Calu3 (cell line): ENCODE data around the gene CENPK. TPM values are rescaled to one million over a fixed set of nuclear protein-coding genes. Genes with fewer than 3 reads are reported as not detected.

Experiments
- BruUV-seq: library from RNA; stranded (reverse); fragments of 400-500 nt; replicated peaks from 2 replicates; lab custom pipeline; 2021; lab: Mats Ljungman, UMichigan
- CTCF ChIA-PET: fragments of 300-600 bp; sonication (Branson Sonifier 250); formaldehyde crosslinking; loops from one replicate; lab custom pipeline; 2022; ENCODE audit warnings: antibody characterized with exemption; lab: Charles Lee
- DNase-seq: peaks from one replicate; pipeline ENCODE4 v3.0.0; 2022
- H3K27ac Mint-ChIP-seq: one replicate; pipeline ENCODE4 v1.8.0; 2022; ENCODE audit warnings: mixed read lengths; ENCODE audit not compliant: unreplicated experiment
- H3K27me3 Mint-ChIP-seq: one replicate; pipeline ENCODE4 v1.8.0; 2022; ENCODE audit warnings: mixed read lengths; ENCODE audit not compliant: unreplicated experiment
- H3K36me3 Mint-ChIP-seq: one replicate; pipeline ENCODE4 v1.8.0; 2022; ENCODE audit warnings: mild to moderate bottlenecking, moderate library complexity, mixed read lengths; ENCODE audit not compliant: insufficient read depth, unreplicated experiment
- H3K4me1 Mint-ChIP-seq: one replicate; pipeline ENCODE4 v1.8.0; 2022; ENCODE audit warnings: mild to moderate bottlenecking, low read depth, mixed read lengths; ENCODE audit not compliant: unreplicated experiment
- H3K4me3 Mint-ChIP-seq: one replicate; pipeline ENCODE4 v1.8.0; 2022; ENCODE audit warnings: mild to moderate bottlenecking, low read depth, moderate library complexity, mixed read lengths; ENCODE audit not compliant: unreplicated experiment
- H3K9me3 Mint-ChIP-seq: one replicate; pipeline ENCODE4 v1.8.0; 2022; ENCODE audit warnings: low read depth, mixed read lengths; ENCODE audit not compliant: unreplicated experiment
- CTCF ChIP-seq: fragments of 200-600 bp; IDR thresholded peaks from one replicate; pipeline ENCODE4 v1.8.0; 2022; ENCODE audit warnings: antibody characterized with exemption; ENCODE audit not compliant: unreplicated experiment
- intact Hi-C: fragments of 100-400 bp; cut with micrococcal nuclease; formaldehyde crosslinking; loops from one replicate; pipeline ENCODE4 v1.10.0; 2022; ENCODE audit not compliant: unreplicated experiment
- total RNA-seq: library from RNA; stranded (reverse); gene quantifications from 2 replicates; pipeline ENCODE4 v1.2.3, GENCODE V29; 2022

Gene CENPK
- total RNA-seq, 1 experiment from 2014 or later, result 42.7 TPM

DNA sequence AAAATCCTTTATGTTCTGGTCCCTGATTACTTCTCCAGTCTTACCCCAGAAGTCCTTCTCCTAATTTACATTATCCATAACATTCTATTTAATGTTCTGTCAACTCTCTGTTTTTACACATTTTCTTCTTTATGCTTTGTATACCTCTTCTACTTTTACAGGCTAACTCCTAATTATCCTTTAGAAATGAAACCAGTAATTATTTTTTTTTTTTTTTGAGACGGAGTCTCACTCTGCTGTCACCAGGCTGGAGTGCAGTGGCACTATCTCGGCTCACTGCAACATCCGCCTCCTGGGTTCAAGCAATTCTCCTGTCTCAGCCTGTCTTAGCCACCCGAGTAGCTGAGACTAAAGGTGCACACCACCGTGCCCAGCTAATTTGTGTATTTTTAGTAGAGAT is 9.0 kb downstream of the CENPK start:
- H3K27me3 Mint-ChIP-seq, result no peaks in the 10 kb centered on the region
- CTCF ChIA-PET, result no interaction called here

GRCh38 chr5:65548281-65548680 is 14.7 kb downstream of the CENPK start:
- no peak for TF ChIP-seq CTCF
- H3K27ac Mint-ChIP-seq, result no peak overlapping the region
- no TSS peak for BruUV-seq
- H3K27me3 Mint-ChIP-seq, result no peaks in the 10 kb centered on the region
- peaks cover 4% of the 10 kb centered on the region for H3K36me3 Mint-ChIP-seq
- H3K4me1 Mint-ChIP-seq, result no peaks in the 10 kb centered on the region
- no peaks in the 10 kb centered on the region for H3K9me3 Mint-ChIP-seq
- no peak for DNase-seq
- CTCF ChIA-PET, result no interaction called here
- H3K4me3 Mint-ChIP-seq, result no peak overlapping the region
- intact Hi-C loops, result no loop called here

More for the DNA sequence above, 9.0 kb downstream of the CENPK start:
- Mint-ChIP-seq H3K27ac (no peak overlapping the region), H3K4me3 (no peak overlapping the region), H3K36me3 (peaks cover 4% of the 10 kb centered on the region), H3K9me3 (no peaks in the 10 kb centered on the region), H3K4me1 (no peaks in the 10 kb centered on the region)
- intact Hi-C loops, result no loop called here
- BruUV-seq, result no TSS peak
- no peak for DNase-seq
- no peak for TF ChIP-seq CTCF

DNA sequence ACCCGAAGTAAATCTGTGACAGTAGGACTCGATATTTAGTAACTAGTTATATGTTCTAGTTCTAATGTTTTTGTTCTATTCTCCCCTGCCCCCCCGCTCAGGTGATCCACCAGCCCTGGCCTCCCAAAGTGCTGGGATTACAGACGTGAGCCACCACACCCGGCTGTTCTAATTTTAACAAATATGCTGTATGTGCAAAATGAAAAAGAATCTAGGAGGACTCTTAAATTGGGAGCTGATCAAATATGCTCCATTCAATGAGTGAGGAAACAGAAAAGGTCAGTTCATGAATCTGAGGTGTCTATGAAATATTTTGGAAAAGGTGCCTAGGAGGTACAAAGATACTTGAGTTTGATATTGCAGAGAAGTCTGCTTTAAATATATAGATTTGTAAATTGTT is 16.8 kb downstream of the CENPK start:
- Mint-ChIP-seq H3K27ac (no peak overlapping the region), H3K36me3 (peaks cover 10% of the 10 kb centered on the region), H3K4me1 (peaks cover 1% of the 10 kb centered on the region), H3K9me3 (no peaks in the 10 kb centered on the region), H3K4me3 (no peak overlapping the region), H3K27me3 (no peaks in the 10 kb centered on the region)
- intact Hi-C loops, result no loop called here
- TF ChIP-seq CTCF, result no peak
- no peak for DNase-seq
- no TSS peak for BruUV-seq
- CTCF ChIA-PET, result no interaction called here

- peaks cover 10% of the 10 kb centered on the region for H3K4me1 Mint-ChIP-seq
- H3K9me3 Mint-ChIP-seq, result no peaks in the 10 kb centered on the region
- intact Hi-C loops, result no loop called here
- H3K27ac Mint-ChIP-seq, result no peak overlapping the region
- CTCF ChIA-PET, result no interaction called here
- TF ChIP-seq CTCF, result no peak
- DNase-seq, result no peak
- H3K4me3 Mint-ChIP-seq, result no peak overlapping the region
- no peaks in the 10 kb centered on the region for H3K27me3 Mint-ChIP-seq
- peaks cover 12% of the 10 kb centered on the region for H3K36me3 Mint-ChIP-seq
- BruUV-seq, result no TSS peak
Observed at GRCh38 chr5:65544473-65544872, 18.5 kb downstream of the CENPK start.
